ENCODE measurements around the gene CBLN3. TPM values are rescaled to one million over a fixed set of nuclear protein-coding genes. Genes with fewer than 3 reads are reported as not detected.
"Not testable (repeated sequence)": the region's sequence is repeated elsewhere in the genome, so short reads cannot be mapped to it uniquely, and the experiment has no call there.

CBLN3 gene
- total RNA-seq, 1 experiment from 2014 or later, result 2.0 TPM

DNA sequence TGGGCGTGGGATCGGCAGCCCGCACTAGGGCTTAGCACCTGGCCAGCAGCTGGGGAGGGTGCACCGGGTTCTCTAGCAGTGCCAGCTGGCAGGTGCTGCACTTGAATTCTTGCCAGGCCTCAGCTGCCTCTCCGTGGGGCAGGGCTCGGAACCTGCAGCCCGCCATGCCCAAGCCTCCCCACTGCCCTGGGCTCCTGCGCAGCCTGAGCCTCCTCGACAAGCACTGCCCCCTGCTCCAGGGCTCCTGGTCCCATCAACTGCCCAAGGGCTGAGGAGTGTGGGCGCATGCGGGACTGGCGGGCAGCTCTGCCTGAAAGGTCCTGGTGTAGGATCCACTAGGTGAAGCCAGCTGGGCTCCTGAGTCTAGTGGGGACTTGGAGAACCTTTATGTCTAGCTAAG lies 43.7 kb upstream of the CBLN3 start:
- Histone ChIP-seq H3K27me3 (ENCODE audit: insufficient read depth, low read length) (no peaks in the 10 kb centered on the region), H3K4me3 (replicated peaks in 1 of 2; ENCODE audit: low read depth in 1 of 2, low read length in 2 of 2) (no peak overlapping the region), H3K79me2 (ENCODE audit: insufficient read depth, low read length) (no peaks in the 10 kb centered on the region), H3K9ac (ENCODE audit: low read length) (no peak overlapping the region), H3K9me2 (ENCODE audit: insufficient read depth) (no peaks in the 10 kb centered on the region), H3K36me3 (ENCODE audit: control insufficient read depth in 1 of 2, insufficient read depth in 2 of 2, low read length in 2 of 2) (no peaks in the 10 kb centered on the region), H3K4me2 (ENCODE audit: low read length) (no peak overlapping the region), H3K27ac (ENCODE audit: low read depth, low read length) (no peak overlapping the region), H2AFZ (ENCODE audit: low read depth, low read length, poor library complexity, severe bottlenecking) (no peak overlapping the region), H3K4me1 (ENCODE audit: control insufficient read depth in 1 of 2, insufficient read depth in 2 of 2, low read length in 2 of 2) (no peaks in the 10 kb centered on the region), H3K9me3 (ENCODE audit: control insufficient read depth in 1 of 2, insufficient read depth in 1 of 2, low read depth in 1 of 2, low read length in 2 of 2) (no peaks in the 10 kb centered on the region), H4K20me1 (ENCODE audit: insufficient read depth) (no peaks in the 10 kb centered on the region)
- intact Hi-C loops (cut with micrococcal nuclease), result no loop called here
- ChIA-PET RAD21 (ENCODE audit: low non-redundant PET in 1 of 2, low total read pairs in 2 of 2, uncharacterized antibody in 2 of 2, unreplicated experiment in 2 of 2) (no interaction called here), POLR2A (no interaction called here), CTCF (interaction anchor here (1.3 kb wide), 1 partner anchor 10 kb away, joined by 3 read pairs; no protein-coding TSS in a partner anchor)
- DNase-seq (ENCODE audit: low read depth, low spot score) (no peak), ATAC-seq (no peak)
- BruUV-seq (replicated peaks), result no TSS peak
- TF ChIP-seq CEBPB (IDR thresholded peaks at IDR 0.05; ENCODE audit: low read depth), result no peak
- TF ChIP-seq EZH2 (IDR thresholded peaks at IDR 0.05), result no peak

DNA sequence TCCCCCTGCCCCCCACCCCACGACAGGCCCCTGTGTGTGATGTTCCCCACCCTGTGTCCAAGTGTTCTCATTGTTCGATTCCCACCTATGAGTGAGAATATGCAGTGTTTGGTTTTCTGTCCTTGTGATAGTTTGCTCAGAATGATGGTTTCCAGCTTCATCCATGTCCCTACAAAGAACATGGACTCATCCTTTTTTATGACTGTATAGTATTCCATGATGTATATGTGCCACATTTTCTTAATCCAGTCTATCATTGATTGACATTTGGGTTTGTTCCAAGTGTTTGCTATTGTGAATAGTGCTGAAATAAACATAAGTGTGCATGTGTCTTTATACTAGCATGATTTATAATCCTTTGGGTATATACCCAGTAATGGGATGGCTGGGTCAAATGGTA lies 41.0 kb upstream of the CBLN3 start:
- CTCF ChIA-PET, result interaction anchor here (1.0 kb wide), 1 partner anchor 11 kb away, joined by 3 read pairs; no protein-coding TSS in a partner anchor
- H3K4me3 ChIP-seq (replicated peaks in 1 of 2; ENCODE audit: low read depth in 1 of 2, low read length in 2 of 2); H3K36me3 ChIP-seq (ENCODE audit: control insufficient read depth in 1 of 2, insufficient read depth in 2 of 2, low read length in 2 of 2); H3K79me2 ChIP-seq (ENCODE audit: insufficient read depth, low read length); H2AFZ ChIP-seq (ENCODE audit: low read depth, low read length, poor library complexity, severe bottlenecking); intact Hi-C loops (cut with micrococcal nuclease); H3K9me3 ChIP-seq (ENCODE audit: control insufficient read depth in 1 of 2, insufficient read depth in 1 of 2, low read depth in 1 of 2, low read length in 2 of 2); H4K20me1 ChIP-seq (ENCODE audit: insufficient read depth); DNase-seq (ENCODE audit: low read depth, low spot score); RAD21 ChIA-PET (ENCODE audit: low non-redundant PET in 1 of 2, low total read pairs in 2 of 2, uncharacterized antibody in 2 of 2, unreplicated experiment in 2 of 2); H3K27ac ChIP-seq (ENCODE audit: low read depth, low read length); H3K4me2 ChIP-seq (ENCODE audit: low read length); H3K9ac ChIP-seq (ENCODE audit: low read length); H3K9me2 ChIP-seq (ENCODE audit: insufficient read depth); POLR2A ChIA-PET; H3K4me1 ChIP-seq (ENCODE audit: control insufficient read depth in 1 of 2, insufficient read depth in 2 of 2, low read length in 2 of 2); ATAC-seq; BruUV-seq (replicated peaks); H3K27me3 ChIP-seq (ENCODE audit: insufficient read depth, low read length): not testable (repeated sequence)

DNA sequence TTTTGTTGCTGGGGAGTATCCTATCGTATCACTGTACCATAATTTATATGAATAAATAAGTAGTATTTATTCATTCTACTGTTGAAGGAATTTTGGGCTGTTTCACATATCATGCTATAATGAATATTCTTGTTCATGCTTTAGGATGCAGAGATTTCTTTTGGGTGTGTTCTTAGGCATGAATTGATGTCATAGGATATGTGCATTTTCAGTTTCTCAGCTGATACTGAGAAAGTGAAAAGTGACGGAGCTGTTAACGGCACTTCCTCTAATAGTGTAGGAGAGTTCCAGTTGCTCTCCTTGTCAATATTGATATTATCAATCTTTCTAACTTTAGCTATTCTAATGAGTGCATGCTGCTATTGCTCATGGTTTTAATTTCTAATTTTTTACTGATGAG lies 36.3 kb upstream of the CBLN3 start:
- H3K9ac ChIP-seq (ENCODE audit: low read length), result no peak overlapping the region
- H3K4me3 ChIP-seq (replicated peaks in 1 of 2; ENCODE audit: low read depth in 1 of 2, low read length in 2 of 2), result no peak overlapping the region
- no peak overlapping the region for H3K4me2 ChIP-seq (ENCODE audit: low read length)
- no peaks in the 10 kb centered on the region for H3K27me3 ChIP-seq (ENCODE audit: insufficient read depth, low read length)
- ATAC-seq (no peak), DNase-seq (ENCODE audit: low read depth, low spot score) (no peak)
- intact Hi-C loops (cut with micrococcal nuclease), result no loop called here
- H3K36me3 ChIP-seq (ENCODE audit: control insufficient read depth in 1 of 2, insufficient read depth in 2 of 2, low read length in 2 of 2), result no peaks in the 10 kb centered on the region
- H4K20me1 ChIP-seq (ENCODE audit: insufficient read depth), result no peaks in the 10 kb centered on the region
- no peak overlapping the region for H2AFZ ChIP-seq (ENCODE audit: low read depth, low read length, poor library complexity, severe bottlenecking)
- ChIA-PET RAD21 (ENCODE audit: low non-redundant PET in 1 of 2, low total read pairs in 2 of 2, uncharacterized antibody in 2 of 2, unreplicated experiment in 2 of 2) (no interaction called here), POLR2A (no interaction called here), CTCF (no interaction called here)
- TF ChIP-seq POLR2AphosphoS5 (IDR thresholded peaks at IDR 0.05; ENCODE audit: low read depth, low read length), result no peak
- no peak for TF ChIP-seq YY1 (IDR thresholded peaks at IDR 0.05; ENCODE audit: extremely low read depth, insufficient replicate concordance, low read depth, low read length)
- no peak for TF ChIP-seq ZFX (IDR thresholded peaks at IDR 0.05)
- no peak for TF ChIP-seq EZH2 (IDR thresholded peaks at IDR 0.05)
- TF ChIP-seq, protein P1, sequence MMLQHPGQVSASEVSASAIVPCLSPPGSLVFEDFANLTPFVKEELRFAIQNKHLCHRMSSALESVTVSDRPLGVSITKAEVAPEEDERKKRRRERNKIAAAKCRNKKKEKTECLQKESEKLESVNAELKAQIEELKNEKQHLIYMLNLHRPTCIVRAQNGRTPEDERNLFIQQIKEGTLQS (IDR thresholded peaks at IDR 0.05), result no peak
- TF ChIP-seq ZNF274 (IDR thresholded peaks at IDR 0.05; ENCODE audit: low read depth, low read length), result no peak
- TF ChIP-seq, protein P2, sequence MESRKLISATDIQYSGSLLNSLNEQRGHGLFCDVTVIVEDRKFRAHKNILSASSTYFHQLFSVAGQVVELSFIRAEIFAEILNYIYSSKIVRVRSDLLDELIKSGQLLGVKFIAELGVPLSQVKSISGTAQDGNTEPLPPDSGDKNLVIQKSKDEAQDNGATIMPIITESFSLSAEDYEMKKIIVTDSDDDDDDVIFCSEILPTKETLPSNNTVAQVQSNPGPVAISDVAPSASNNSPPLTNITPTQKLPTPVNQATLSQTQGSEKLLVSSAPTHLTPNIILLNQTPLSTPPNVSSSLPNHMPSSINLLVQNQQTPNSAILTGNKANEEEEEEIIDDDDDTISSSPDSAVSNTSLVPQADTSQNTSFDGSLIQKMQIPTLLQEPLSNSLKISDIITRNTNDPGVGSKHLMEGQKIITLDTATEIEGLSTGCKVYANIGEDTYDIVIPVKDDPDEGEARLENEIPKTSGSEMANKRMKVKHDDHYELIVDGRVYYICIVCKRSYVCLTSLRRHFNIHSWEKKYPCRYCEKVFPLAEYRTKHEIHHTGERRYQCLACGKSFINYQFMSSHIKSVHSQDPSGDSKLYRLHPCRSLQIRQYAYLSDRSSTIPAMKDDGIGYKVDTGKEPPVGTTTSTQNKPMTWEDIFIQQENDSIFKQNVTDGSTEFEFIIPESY (IDR thresholded peaks at IDR 0.05; ENCODE audit: extremely low read depth, insufficient replicate concordance, low read length), result no peak
- TF ChIP-seq JUND (IDR thresholded peaks at IDR 0.05), result no peak
- H3K9me2 ChIP-seq (ENCODE audit: insufficient read depth), result no peaks in the 10 kb centered on the region
- no peaks in the 10 kb centered on the region for H3K79me2 ChIP-seq (ENCODE audit: insufficient read depth, low read length)
- no peaks in the 10 kb centered on the region for H3K9me3 ChIP-seq (ENCODE audit: control insufficient read depth in 1 of 2, insufficient read depth in 1 of 2, low read depth in 1 of 2, low read length in 2 of 2)
- no peak overlapping the region for H3K27ac ChIP-seq (ENCODE audit: low read depth, low read length)
- BruUV-seq (replicated peaks), result no TSS peak
- H3K4me1 ChIP-seq (ENCODE audit: control insufficient read depth in 1 of 2, insufficient read depth in 2 of 2, low read length in 2 of 2), result no peaks in the 10 kb centered on the region
